Lower leg skin (tissue), 3 donors: ENCODE measurements around the gene PCDHGC3.

Experiments used
- POLR2A ChIP-seq, 2 donors: fragments of 450-650 bp; IDR thresholded peaks; one replicate each; pipeline ENCODE4 v1.6.1; 2016 to 2017; ENCODE audit warnings: antibody characterized with exemption in 2 of 2, mild to moderate bottlenecking in 1 of 2, moderate library complexity in 1 of 2
- TF ChIP-seq, protein P1 (sequence below), 3 donors: fragments of 450-650 bp; IDR thresholded peaks; one replicate each; pipeline ENCODE4 v1.5.1; 2016; ENCODE audit warnings: antibody characterized with exemption in 3 of 3, mild to moderate bottlenecking in 3 of 3, moderate library complexity in 2 of 3

DNA sequence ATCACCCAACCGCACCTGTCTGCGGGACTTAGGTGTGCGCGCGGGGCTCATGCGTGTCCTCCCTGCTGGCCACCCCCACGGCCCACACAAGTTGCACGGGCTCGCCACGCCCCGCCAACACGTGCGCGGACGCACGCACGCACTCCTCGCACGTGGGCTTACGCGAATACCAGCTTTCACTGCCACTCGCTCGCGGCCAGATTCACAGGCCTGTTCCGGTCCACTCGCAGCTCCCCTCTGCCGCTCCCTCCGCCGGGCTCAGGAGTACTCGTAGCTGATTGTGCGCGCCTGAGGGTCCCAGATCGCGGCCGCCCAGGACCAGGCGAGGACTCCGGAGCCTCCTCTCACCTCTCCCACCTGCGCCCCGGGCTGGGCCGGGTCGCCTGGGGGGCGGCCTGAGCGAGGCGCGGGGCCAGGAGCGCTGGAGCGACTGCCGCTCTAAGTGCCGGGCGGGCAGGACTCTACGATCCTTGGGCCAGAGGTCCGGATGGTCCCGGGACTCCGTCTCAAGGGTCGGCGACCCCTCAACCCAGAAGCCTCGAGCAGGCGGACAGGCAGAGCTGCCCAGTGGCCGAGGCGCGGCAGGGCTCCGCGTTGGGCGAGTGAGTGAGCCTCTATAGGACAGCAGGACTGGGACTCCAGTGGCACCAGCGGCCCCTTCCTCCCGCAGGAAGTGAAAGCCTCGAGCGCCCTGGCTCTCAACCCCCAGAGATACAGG is 16.6 kb downstream of the PCDHGC3 start:
- TF ChIP-seq, protein P1, sequence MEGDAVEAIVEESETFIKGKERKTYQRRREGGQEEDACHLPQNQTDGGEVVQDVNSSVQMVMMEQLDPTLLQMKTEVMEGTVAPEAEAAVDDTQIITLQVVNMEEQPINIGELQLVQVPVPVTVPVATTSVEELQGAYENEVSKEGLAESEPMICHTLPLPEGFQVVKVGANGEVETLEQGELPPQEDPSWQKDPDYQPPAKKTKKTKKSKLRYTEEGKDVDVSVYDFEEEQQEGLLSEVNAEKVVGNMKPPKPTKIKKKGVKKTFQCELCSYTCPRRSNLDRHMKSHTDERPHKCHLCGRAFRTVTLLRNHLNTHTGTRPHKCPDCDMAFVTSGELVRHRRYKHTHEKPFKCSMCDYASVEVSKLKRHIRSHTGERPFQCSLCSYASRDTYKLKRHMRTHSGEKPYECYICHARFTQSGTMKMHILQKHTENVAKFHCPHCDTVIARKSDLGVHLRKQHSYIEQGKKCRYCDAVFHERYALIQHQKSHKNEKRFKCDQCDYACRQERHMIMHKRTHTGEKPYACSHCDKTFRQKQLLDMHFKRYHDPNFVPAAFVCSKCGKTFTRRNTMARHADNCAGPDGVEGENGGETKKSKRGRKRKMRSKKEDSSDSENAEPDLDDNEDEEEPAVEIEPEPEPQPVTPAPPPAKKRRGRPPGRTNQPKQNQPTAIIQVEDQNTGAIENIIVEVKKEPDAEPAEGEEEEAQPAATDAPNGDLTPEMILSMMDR (IDR thresholded peaks at IDR 0.05), result no peak
- no peak for TF ChIP-seq POLR2A (IDR thresholded peaks at IDR 0.05)
